ENCODE results near the gene ADAM23.
"Not testable (repeated sequence)": the region's sequence is repeated elsewhere in the genome, so short reads cannot be mapped to it uniquely, and the experiment has no call there.

Gene ADAM23, protein sequence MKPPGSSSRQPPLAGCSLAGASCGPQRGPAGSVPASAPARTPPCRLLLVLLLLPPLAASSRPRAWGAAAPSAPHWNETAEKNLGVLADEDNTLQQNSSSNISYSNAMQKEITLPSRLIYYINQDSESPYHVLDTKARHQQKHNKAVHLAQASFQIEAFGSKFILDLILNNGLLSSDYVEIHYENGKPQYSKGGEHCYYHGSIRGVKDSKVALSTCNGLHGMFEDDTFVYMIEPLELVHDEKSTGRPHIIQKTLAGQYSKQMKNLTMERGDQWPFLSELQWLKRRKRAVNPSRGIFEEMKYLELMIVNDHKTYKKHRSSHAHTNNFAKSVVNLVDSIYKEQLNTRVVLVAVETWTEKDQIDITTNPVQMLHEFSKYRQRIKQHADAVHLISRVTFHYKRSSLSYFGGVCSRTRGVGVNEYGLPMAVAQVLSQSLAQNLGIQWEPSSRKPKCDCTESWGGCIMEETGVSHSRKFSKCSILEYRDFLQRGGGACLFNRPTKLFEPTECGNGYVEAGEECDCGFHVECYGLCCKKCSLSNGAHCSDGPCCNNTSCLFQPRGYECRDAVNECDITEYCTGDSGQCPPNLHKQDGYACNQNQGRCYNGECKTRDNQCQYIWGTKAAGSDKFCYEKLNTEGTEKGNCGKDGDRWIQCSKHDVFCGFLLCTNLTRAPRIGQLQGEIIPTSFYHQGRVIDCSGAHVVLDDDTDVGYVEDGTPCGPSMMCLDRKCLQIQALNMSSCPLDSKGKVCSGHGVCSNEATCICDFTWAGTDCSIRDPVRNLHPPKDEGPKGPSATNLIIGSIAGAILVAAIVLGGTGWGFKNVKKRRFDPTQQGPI

DNA sequence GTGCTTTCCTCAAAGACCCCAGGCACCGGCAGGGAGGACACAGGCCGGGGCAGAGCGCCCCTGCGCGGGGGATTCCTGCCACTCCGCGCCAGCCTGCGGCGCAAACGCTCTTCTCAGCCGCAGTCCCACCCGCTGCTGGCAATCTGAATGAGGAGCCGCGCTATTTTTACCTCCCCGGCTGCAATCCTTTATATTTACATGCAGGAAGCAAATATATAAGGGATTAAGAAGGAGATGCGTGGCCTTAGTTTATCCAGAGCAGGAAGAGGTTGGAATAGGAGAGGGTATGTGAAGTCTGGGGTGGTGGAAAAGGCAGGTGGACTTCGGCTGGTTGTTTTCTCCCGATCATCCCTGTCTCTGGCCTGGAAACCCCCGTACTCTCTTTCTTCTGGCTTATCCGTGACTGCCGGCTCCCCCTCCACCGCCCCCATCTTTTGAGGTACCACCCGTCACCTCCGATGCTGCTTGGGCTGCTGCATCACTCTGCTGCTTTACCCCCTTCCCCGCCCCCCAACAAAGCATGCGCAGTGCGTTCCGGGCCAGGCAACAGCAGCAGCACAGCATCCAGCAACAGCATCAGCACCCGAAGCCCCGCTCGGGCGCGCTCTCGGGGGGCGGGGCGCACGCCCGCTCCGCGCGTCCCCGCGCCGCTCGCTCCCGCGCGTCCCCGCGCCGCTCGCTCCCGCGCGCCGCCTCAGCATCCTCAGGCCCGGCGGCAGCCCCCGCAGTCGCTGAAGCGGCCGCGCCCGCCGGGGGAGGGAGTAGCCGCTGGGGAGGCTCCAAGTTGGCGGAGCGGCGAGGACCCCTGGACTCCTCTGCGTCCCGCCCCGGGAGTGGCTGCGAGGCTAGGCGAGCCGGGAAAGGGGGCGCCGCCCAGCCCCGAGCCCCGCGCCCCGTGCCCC, at the start of gene ADAM23:
TSS of gene ADAM23 (plus strand) at position 700 of the 902 bp plus-strand sequence. CDS start 335 bp downstream, outside the sequence.
- peak within 1 kb of the TSS; percentile 34 for H3K4me3 ChIP-seq (ENCODE audit: low read depth, low read length)
- DNase-seq (ENCODE audit: low read depth): no peak
- TF ChIP-seq, protein P1, sequence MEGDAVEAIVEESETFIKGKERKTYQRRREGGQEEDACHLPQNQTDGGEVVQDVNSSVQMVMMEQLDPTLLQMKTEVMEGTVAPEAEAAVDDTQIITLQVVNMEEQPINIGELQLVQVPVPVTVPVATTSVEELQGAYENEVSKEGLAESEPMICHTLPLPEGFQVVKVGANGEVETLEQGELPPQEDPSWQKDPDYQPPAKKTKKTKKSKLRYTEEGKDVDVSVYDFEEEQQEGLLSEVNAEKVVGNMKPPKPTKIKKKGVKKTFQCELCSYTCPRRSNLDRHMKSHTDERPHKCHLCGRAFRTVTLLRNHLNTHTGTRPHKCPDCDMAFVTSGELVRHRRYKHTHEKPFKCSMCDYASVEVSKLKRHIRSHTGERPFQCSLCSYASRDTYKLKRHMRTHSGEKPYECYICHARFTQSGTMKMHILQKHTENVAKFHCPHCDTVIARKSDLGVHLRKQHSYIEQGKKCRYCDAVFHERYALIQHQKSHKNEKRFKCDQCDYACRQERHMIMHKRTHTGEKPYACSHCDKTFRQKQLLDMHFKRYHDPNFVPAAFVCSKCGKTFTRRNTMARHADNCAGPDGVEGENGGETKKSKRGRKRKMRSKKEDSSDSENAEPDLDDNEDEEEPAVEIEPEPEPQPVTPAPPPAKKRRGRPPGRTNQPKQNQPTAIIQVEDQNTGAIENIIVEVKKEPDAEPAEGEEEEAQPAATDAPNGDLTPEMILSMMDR (IDR thresholded peaks at IDR 0.05; ENCODE audit: control insufficient read depth, extremely low read depth, insufficient read depth): 0 out of 2 replicates have a peak, but pooled peaks have one; percentile 7

DNA sequence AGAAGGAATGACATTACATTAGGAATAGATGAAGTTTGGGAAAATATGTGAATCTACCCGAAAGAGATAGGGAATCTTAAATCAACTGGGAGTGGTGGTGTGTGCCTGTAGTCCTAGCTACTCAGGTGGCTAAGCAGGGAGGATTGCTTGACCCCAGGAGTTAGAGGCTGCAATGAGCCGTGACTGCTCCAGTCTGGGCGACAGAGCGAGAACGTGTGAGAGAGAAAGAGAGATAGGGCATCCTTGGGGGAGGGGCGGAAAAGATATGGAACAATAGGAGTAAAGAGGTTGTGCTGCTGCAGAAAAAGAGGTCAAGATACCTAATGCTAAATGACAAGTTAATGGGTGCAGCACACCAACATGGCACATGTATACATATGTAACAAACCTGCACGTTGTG, 47.1 kb upstream of the ADAM23 start:
- no peak overlapping the region for H3K4me3 ChIP-seq (ENCODE audit: low read depth, low read length)
- TF ChIP-seq, protein P1 (IDR thresholded peaks at IDR 0.05; ENCODE audit: control insufficient read depth, extremely low read depth, insufficient read depth): no peak
- DNase-seq (ENCODE audit: low read depth): no peak

DNA sequence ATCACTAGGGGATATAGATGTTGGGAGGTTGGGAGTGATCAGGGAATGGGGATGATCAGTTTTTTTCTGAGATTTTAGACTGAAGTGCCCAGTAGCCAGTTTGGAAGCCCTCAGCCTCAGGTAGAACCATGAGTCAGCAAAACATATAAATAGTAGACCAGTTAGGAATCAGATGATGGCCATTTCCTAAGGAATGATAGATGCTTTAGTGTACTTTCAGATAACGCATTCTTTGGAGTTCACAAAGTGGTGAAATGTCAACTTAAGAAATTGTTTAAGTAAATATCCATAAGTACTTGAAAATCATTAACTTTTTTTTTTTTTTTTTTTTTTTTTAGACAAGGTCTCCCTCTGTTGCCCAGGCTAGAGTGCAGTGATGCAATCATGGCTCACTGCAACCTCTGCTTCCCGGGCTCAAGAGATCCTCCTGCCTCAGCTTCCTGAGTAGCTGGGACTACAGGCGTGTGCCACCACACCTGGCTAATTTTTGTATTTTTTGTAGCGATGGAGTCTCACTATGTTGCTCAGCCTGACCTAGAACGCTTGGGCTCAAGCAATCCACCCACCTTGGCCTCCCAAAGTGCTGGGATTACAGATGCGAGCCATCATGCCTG, 40.3 kb upstream of the ADAM23 start:
- not testable (repeated sequence) for DNase-seq (ENCODE audit: low read depth); H3K4me3 ChIP-seq (ENCODE audit: low read depth, low read length)

DNA sequence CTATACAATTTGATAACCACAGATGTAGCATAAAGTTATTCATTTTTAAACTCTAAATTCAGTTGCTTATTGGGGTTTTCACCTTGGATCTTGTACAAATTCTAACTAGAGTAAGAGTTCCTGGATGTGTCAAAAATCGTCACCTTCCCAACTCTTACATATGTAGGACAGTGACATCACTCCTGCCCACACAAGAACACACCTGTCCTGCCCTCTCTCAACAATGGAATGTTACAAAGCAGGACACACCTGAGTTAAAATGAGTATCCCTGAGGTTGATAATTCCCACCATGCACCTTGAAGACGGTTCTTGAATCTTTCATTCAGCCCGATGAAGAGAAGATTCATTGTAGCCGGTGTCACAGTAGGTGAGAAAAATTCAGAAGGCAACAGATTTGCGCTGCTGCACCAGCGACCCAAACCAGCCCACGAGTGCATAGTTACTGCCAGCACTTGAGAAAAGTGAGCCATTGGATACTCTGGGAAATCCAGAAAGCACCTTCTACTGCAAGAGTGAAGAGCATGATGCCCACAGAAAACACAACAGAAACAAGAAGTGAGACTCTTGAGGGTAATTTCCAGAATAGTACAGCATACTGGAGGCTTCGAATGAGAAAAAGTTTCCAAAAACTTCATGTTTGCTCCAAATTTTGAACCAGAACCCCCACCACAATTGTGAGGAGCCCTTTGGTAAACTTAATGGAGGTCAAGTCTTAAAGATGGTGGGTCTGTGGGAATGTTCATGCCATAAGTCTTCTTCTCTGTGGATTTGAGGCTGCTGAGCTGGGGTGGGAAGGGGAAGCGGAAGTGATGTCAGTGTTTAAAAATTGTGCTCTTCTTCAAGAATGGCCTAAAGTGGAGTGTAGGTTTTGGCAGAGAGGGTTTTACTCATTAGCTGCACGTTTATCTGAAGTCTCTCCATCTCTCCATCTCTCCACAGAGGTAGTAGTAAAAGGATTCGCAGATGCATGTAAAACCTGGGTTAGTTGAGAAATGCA, 34.7 kb upstream of the ADAM23 start:
- TF ChIP-seq, protein P1 (IDR thresholded peaks at IDR 0.05; ENCODE audit: control insufficient read depth, extremely low read depth, insufficient read depth): no peak
- DNase-seq (ENCODE audit: low read depth): no peak
- H3K4me3 ChIP-seq (ENCODE audit: low read depth, low read length): no peak overlapping the region

DNA sequence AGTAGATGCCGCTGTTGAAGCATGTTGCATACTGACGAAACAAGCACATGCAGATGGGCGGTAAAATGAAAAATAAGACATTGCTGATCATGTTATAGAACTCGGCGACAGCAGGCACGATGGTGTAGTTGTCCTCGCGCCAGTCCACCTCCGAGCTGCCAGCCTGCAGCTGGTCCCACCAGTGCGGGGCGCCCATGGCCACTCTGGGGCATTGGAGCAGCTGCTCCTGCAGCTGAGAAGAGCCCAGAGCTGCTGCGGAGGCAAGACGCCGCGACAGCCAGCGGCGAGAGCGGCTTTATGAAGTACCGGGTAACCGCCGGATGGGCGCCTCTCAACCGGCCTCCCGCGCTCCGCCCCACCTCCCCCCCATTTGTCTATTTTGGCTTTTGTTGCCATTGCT, 32.6 kb upstream of the ADAM23 start:
- no peak overlapping the region for H3K4me3 ChIP-seq (ENCODE audit: low read depth, low read length)
- TF ChIP-seq, protein P1 (IDR thresholded peaks at IDR 0.05; ENCODE audit: control insufficient read depth, extremely low read depth, insufficient read depth): no peak

DNA sequence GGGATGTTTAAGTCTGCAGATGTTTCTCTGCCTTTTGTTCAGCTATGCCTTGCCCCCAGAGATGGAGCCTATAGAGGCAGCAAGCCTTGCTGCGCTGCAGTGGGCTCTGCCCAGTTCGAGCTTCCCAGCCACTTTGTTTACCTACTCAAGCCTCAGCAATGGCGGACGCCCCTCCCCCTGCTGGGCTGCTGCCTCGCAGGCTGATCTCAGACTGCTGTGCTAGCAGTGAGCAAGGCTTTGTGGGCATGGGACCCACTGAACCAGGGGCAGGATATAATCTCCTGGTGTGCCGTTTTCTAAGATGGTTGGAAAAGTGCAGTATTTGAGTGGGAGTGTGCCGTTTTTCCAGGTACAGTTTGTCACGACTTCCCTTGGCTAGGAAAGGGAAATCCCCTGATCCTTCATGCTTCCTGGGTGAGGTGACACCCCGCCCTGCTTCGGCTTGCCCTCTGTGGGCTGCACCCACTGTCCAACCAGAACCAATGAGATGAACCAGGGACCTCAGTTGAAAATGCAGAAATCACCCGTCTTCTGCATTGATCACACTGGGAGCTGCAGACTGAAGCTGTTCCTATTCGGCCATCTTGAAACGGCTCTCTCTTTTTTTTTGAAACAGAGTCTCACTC, 27.6 kb upstream of the ADAM23 start:
- H3K4me3 ChIP-seq (ENCODE audit: low read depth, low read length): no peak overlapping the region
- DNase-seq (ENCODE audit: low read depth): no peak
- TF ChIP-seq, protein P1 (IDR thresholded peaks at IDR 0.05; ENCODE audit: control insufficient read depth, extremely low read depth, insufficient read depth): no peak

More for the DNA sequence above, 32.6 kb upstream of the ADAM23 start:
- DNase-seq (ENCODE audit: low read depth): no peak
